ENCODE measurements around the gene DYSF. TPM values are rescaled to one million over a fixed set of nuclear protein-coding genes. Genes with fewer than 3 reads are reported as not detected.

Gene DYSF
- polyA plus RNA-seq, 1 of the 3 experiments (the other 2 are of a cell fraction), result 0.10 TPM

GRCh38 chr2:71451705-71452104 is 1.7 kb upstream of the DYSF start:
- Histone ChIP-seq H3K9me2 (no peaks in the 10 kb centered on the region), H2AFZ (ENCODE audit: low read depth) (no peak overlapping the region), H3K9ac (no peak overlapping the region), H3F3A (replicated peaks; ENCODE audit: insufficient read depth) (no peaks in the 10 kb centered on the region), H3K79me2 (ENCODE audit: insufficient read depth) (no peaks in the 10 kb centered on the region), H3K4me3 (ENCODE audit: low read depth in 2 of 2, low read length in 1 of 2) (no peak overlapping the region), H3K4me1 (ENCODE audit: control insufficient read depth in 1 of 2, insufficient read depth in 2 of 2, low read depth in 1 of 2, low read length in 1 of 2) (peaks cover 0 to 17% of the 10 kb centered on the region in 2 experiments; a peak in 1 of 4 replicates), H4K20me1 (ENCODE audit: insufficient read depth) (no peaks in the 10 kb centered on the region), H3K27me3 (ENCODE audit: insufficient read depth) (0 out of 2 replicates have a peak, but pooled peaks cover 5% of the 10 kb centered on the region), H3K27ac (ENCODE audit: low read depth in 2 of 2, low read length in 1 of 2) (no peak overlapping the region), H3K9me3 (no peaks in the 10 kb centered on the region), H3K36me3 (replicated peaks in 1 of 2; ENCODE audit: control insufficient read depth in 1 of 2, insufficient read depth in 2 of 2, low read length in 1 of 2) (no peaks in the 10 kb centered on the region), H3K4me2 (no peak overlapping the region)
- CTCF ChIA-PET, result interaction anchor here (1.7 to 2.9 kb wide), 2 partner anchors 10 to 59 kb away, joined by 6 to 14 read pairs; no protein-coding TSS in a partner anchor
- POLR2A ChIA-PET, result no interaction called here
- no peak for TF ChIP-seq JUND (IDR thresholded peaks at IDR 0.05)
- no peak for TF ChIP-seq MEF2A (IDR thresholded peaks at IDR 0.05; ENCODE audit: borderline replicate concordance, low read depth)
- TF ChIP-seq, protein P1, sequence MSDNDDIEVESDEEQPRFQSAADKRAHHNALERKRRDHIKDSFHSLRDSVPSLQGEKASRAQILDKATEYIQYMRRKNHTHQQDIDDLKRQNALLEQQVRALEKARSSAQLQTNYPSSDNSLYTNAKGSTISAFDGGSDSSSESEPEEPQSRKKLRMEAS (IDR thresholded peaks at IDR 0.05; ENCODE audit: low read depth), result no peak
- no peak for TF ChIP-seq GABPA (IDR thresholded peaks at IDR 0.05; ENCODE audit: low read depth)
- no peak for TF ChIP-seq TAF1 (IDR thresholded peaks at IDR 0.05; ENCODE audit: borderline replicate concordance, low read depth, low read length)
- TF ChIP-seq RCOR1 (IDR thresholded peaks at IDR 0.05; ENCODE audit: low read length), result no peak
- TF ChIP-seq SIN3A (IDR thresholded peaks at IDR 0.05; ENCODE audit: borderline replicate concordance, low read depth, low read length), result no peak
- TF ChIP-seq FOSL2 (IDR thresholded peaks at IDR 0.05; ENCODE audit: borderline replicate concordance, low read depth), result no peak
- 84% methylated on average over 4 of the region's 4 CpGs for WGBS (ENCODE audit: low lambda C conversion rate)
- DNase-seq, result no peak

DNA sequence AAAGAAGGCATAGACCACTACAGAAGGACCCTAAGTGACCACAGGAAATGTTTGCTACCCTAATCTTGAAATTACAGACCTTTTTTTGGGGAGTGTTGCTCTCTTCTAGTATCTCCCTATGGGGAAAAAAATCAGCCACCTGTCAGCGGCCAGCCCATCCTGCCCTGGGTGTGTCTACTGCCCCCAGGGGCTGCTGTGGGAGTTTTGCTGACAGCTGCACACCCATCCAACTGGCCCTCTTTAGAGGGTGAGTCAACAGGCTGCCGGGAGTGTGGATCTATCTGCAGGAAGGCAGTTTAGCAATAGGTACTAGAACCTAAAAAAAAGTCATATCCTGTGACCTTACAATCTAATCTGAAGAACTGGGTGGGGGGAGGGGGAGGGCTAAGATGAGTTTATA is 796 bp upstream of the DYSF start:
- Histone ChIP-seq H3K4me1 (ENCODE audit: control insufficient read depth in 1 of 2, insufficient read depth in 2 of 2, low read depth in 1 of 2, low read length in 1 of 2) (peaks cover 0 to 21% of the 10 kb centered on the region in 2 experiments; a peak in 1 of 4 replicates), H3K36me3 (replicated peaks in 1 of 2; ENCODE audit: control insufficient read depth in 1 of 2, insufficient read depth in 2 of 2, low read length in 1 of 2) (no peaks in the 10 kb centered on the region), H3K9ac (no peak overlapping the region), H2AFZ (ENCODE audit: low read depth) (no peak overlapping the region), H3K4me2 (no peak overlapping the region), H4K20me1 (ENCODE audit: insufficient read depth) (no peaks in the 10 kb centered on the region), H3F3A (replicated peaks; ENCODE audit: insufficient read depth) (no peaks in the 10 kb centered on the region), H3K9me3 (no peaks in the 10 kb centered on the region), H3K9me2 (no peaks in the 10 kb centered on the region), H3K27ac (ENCODE audit: low read depth in 2 of 2, low read length in 1 of 2) (no peak overlapping the region), H3K4me3 (ENCODE audit: low read depth in 2 of 2, low read length in 1 of 2) (no peak overlapping the region), H3K27me3 (ENCODE audit: insufficient read depth) (0 out of 2 replicates have a peak, but pooled peaks cover 5% of the 10 kb centered on the region), H3K79me2 (ENCODE audit: insufficient read depth) (no peaks in the 10 kb centered on the region)
- TF ChIP-seq FOXJ3 (CRISPR knock-in tag; IDR thresholded peaks at IDR 0.05) (no peak), TCF12 (IDR thresholded peaks at IDR 0.05) (no peak), SMC3 (IDR thresholded peaks at IDR 0.05; ENCODE audit: low read depth, low read length) (no peak), NRF1 (IDR thresholded peaks at IDR 0.05; ENCODE audit: low read depth, low read length) (no peak), GATA2 (CRISPR knock-in tag; IDR thresholded peaks at IDR 0.05) (no peak), RXRA (IDR thresholded peaks at IDR 0.05; ENCODE audit: borderline replicate concordance, low read depth) (no peak), POLR2AphosphoS5 (IDR thresholded peaks at IDR 0.05; ENCODE audit: low read depth, low read length) (no peak), FOXM1 (IDR thresholded peaks at IDR 0.05; ENCODE audit: low read depth) (no peak), MXI1 (IDR thresholded peaks at IDR 0.05; ENCODE audit: low read depth, low read length) (no peak), YY1 (IDR thresholded peaks at IDR 0.05; ENCODE audit: low read depth) (no peak), NFIC (IDR thresholded peaks at IDR 0.05; ENCODE audit: borderline replicate concordance) (no peak), TAF1 (IDR thresholded peaks at IDR 0.05; ENCODE audit: borderline replicate concordance, low read depth, low read length) (no peak)
- TF ChIP-seq, protein P2, sequence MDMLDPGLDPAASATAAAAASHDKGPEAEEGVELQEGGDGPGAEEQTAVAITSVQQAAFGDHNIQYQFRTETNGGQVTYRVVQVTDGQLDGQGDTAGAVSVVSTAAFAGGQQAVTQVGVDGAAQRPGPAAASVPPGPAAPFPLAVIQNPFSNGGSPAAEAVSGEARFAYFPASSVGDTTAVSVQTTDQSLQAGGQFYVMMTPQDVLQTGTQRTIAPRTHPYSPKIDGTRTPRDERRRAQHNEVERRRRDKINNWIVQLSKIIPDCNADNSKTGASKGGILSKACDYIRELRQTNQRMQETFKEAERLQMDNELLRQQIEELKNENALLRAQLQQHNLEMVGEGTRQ (IDR thresholded peaks at IDR 0.05; ENCODE audit: borderline replicate concordance, low read depth, low read length), result no peak
- 43% methylated on average over 2 of the region's 2 CpGs for WGBS (ENCODE audit: low lambda C conversion rate)
- ChIA-PET CTCF (interaction anchor here (1.7 to 2.9 kb wide), 2 partner anchors 9 to 58 kb away, joined by 6 to 14 read pairs; no protein-coding TSS in a partner anchor), POLR2A (no interaction called here)
- DNase-seq, result no peak
